Keratinocyte (primary cell): ENCODE results near the gene USP13. TPM values are rescaled to one million over a fixed set of nuclear protein-coding genes. Genes with fewer than 3 reads are reported as not detected.

Experiments
- DNase-seq: peaks from one replicate; pipeline ENCODE4 v3.0.0-alpha.2; 2011; ENCODE audit warnings: low read depth, missing footprints, low spot score
- FAIRE-seq: peaks from 2 replicates; lab custom pipeline; 2011; peaks lifted over from hg19 to GRCh38; lab: Jason Lieb, UNC
- H2AFZ ChIP-seq: 2 replicates; pipeline ENCODE4 v1.6.0; 2012; ENCODE audit warnings: low read length, control low read depth, inconsistent platforms; ENCODE audit not compliant: control insufficient read depth
- H3K27ac ChIP-seq: 2 replicates; pipeline ENCODE4 v1.5.1; 2011; ENCODE audit warnings: low read length; ENCODE audit not compliant: control insufficient read depth, insufficient read depth
- H3K27me3 ChIP-seq: 3 replicates; pipeline ENCODE4 v1.6.0; 2011; ENCODE audit warnings: low read length; ENCODE audit not compliant: control insufficient read depth, insufficient read depth; ENCODE audit errors: extremely low read depth
- H3K36me3 ChIP-seq, 2 experiments: 2 replicates in 1 of 2; 3 replicates in 1 of 2; pipeline ENCODE4 v1.5.1; 2011; ENCODE audit warnings: low read length in 2 of 2, mild to moderate bottlenecking in 1 of 2; ENCODE audit not compliant: control insufficient read depth in 2 of 2, insufficient read depth in 2 of 2; ENCODE audit errors: extremely low read depth in 1 of 2
- H3K4me1 ChIP-seq: 3 replicates; pipeline ENCODE4 v1.5.1; 2011; ENCODE audit warnings: low read length; ENCODE audit not compliant: control insufficient read depth, insufficient read depth; ENCODE audit errors: extremely low read depth
- H3K4me2 ChIP-seq: 3 replicates; pipeline ENCODE4 v1.6.0; 2011; ENCODE audit warnings: low read depth, low read length; ENCODE audit not compliant: control insufficient read depth, insufficient read depth; ENCODE audit errors: extremely low read depth
- H3K4me3 ChIP-seq, 3 experiments: fragments of 200-600 bp in 1 of 3; sonication (generic) in 1 of 3; 2 replicates in 2 of 3; 3 replicates in 1 of 3; pipeline ENCODE4 v1.5.1; 2011 to 2016; ENCODE audit warnings: low read length in 3 of 3, mild to moderate bottlenecking in 3 of 3, control low read depth in 2 of 3, inconsistent platforms in 1 of 3, low read depth in 1 of 3, mixed read lengths in 1 of 3, mixed run types in 1 of 3, moderate library complexity in 1 of 3; ENCODE audit not compliant: control insufficient read depth in 2 of 3, insufficient read depth in 2 of 3; ENCODE audit errors: extremely low read depth in 1 of 3
- H3K79me2 ChIP-seq: 2 replicates; pipeline ENCODE4 v1.6.0; 2012; ENCODE audit warnings: low read length; ENCODE audit not compliant: control insufficient read depth, insufficient read depth
- H3K9ac ChIP-seq: 3 replicates; pipeline ENCODE4 v1.6.0; 2011; ENCODE audit warnings: low read length; ENCODE audit not compliant: control insufficient read depth, insufficient read depth; ENCODE audit errors: extremely low read depth
- H3K9me1 ChIP-seq: 3 replicates; pipeline ENCODE4 v1.6.0; 2011; ENCODE audit warnings: low read length; ENCODE audit not compliant: control insufficient read depth, insufficient read depth; ENCODE audit errors: extremely low read depth
- H3K9me3 ChIP-seq: 2 replicates; pipeline ENCODE4 v1.5.1; 2012; ENCODE audit warnings: low read depth, low read length; ENCODE audit not compliant: control insufficient read depth
- H4K20me1 ChIP-seq: 3 replicates; pipeline ENCODE4 v1.6.0; 2011; ENCODE audit warnings: low read length; ENCODE audit not compliant: control insufficient read depth, insufficient read depth; ENCODE audit errors: extremely low read depth
- EZH2 ChIP-seq: IDR thresholded peaks from one replicate; pipeline ENCODE4 v1.6.1; 2012; ENCODE audit warnings: inconsistent platforms, mild to moderate bottlenecking, low read length, moderate library complexity
- dilution Hi-C: fragments of 300-500 bp; cut with MboI; formaldehyde crosslinking; loops from one replicate; pipeline ENCODE4 v1.7.0; 2020; ENCODE audit warnings: low sequenced_read_pairs; ENCODE audit not compliant: extremely low pct_ligation_motif_present
- polyA plus RNA-seq, 5 experiments: library from polyadenylated mRNA; depleted of rRNA in 3 of 5; stranded (reverse) in 3 of 5; stranded (forward) in 1 of 5; unstranded in 1 of 5; fragments of >200 nt; gene quantifications; 1 replicate in 1 of 5; 2 replicates in 3 of 5; 3 replicates in 1 of 5; pipeline versions ENCODE4 v1.2.1 to v1.2.3, GENCODE V29; 2011 to 2012; ENCODE audit warnings: missing spikeins in 2 of 5, low read depth in 1 of 5, low replicate concordance in 1 of 5
- TF ChIP-seq, protein P1 (sequence below), 3 experiments: IDR thresholded peaks in 1 of 3; conservative IDR thresholded peaks in 1 of 3; optimal IDR thresholded peaks in 1 of 3; 2 replicates in 2 of 3; 3 replicates in 1 of 3; pipeline versions ENCODE3 to v1.5.1; 2011; ENCODE audit warnings: low read length in 3 of 3, mild to moderate bottlenecking in 3 of 3, moderate library complexity in 2 of 3, control low read depth in 1 of 3, inconsistent platforms in 1 of 3; ENCODE audit not compliant: insufficient read depth in 2 of 3; ENCODE audit errors: extremely low read depth in 1 of 3

Gene USP13
- polyA plus RNA-seq, 1 donor (not counting 4 experiments of a cell fraction or from before 2014, with no cell fraction given) = 3.3 TPM

DNA sequence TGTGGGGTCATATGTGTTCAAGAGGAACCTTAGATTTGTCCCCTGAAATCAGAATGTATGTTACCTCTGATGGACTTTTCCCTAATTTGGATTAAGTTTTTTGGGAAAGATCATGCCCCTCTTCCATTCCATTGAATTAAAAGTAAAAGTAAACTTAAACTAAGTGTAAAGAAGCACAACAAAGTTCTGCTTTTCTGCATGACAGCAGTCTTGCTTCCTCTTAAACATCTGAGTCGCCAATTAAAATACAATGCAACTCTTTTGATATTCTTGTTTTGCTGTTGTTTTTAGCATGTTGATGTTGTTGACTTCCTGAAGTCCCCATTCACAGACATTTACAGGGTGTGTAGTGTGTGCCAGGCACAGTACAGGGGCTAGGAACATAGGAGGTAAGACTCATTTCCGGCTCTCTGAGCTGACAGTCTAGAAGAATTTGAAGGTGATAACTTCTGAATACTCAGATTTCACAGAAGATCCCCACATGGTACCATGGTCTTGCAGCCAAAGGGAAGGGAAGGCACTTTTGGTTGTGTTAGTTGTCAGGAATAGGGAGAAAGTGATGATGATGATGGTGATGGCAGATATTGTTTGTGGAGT is 45.0 kb downstream of the USP13 start:
- H2AFZ ChIP-seq = no peak overlapping the region
- H4K20me1 ChIP-seq = no peaks in the 10 kb centered on the region
- no peaks in the 10 kb centered on the region for H3K36me3 ChIP-seq
- dilution Hi-C loops = no loop called here
- H3K79me2 ChIP-seq = no peaks in the 10 kb centered on the region
- H3K9ac ChIP-seq = no peak overlapping the region
- no peaks in the 10 kb centered on the region for H3K9me3 ChIP-seq
- DNase-seq (no peak), FAIRE-seq (no peak)
- H3K4me1 ChIP-seq = no peaks in the 10 kb centered on the region
- H3K9me1 ChIP-seq = no peaks in the 10 kb centered on the region
- no peak overlapping the region for H3K4me2 ChIP-seq
- no peak overlapping the region for H3K4me3 ChIP-seq
- TF ChIP-seq EZH2 = no peak
- TF ChIP-seq, protein P1, sequence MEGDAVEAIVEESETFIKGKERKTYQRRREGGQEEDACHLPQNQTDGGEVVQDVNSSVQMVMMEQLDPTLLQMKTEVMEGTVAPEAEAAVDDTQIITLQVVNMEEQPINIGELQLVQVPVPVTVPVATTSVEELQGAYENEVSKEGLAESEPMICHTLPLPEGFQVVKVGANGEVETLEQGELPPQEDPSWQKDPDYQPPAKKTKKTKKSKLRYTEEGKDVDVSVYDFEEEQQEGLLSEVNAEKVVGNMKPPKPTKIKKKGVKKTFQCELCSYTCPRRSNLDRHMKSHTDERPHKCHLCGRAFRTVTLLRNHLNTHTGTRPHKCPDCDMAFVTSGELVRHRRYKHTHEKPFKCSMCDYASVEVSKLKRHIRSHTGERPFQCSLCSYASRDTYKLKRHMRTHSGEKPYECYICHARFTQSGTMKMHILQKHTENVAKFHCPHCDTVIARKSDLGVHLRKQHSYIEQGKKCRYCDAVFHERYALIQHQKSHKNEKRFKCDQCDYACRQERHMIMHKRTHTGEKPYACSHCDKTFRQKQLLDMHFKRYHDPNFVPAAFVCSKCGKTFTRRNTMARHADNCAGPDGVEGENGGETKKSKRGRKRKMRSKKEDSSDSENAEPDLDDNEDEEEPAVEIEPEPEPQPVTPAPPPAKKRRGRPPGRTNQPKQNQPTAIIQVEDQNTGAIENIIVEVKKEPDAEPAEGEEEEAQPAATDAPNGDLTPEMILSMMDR (optimal IDR thresholded peaks at IDR 0.05 in 1 of 3, IDR thresholded peaks at IDR 0.05 in 1 of 3, conservative IDR thresholded peaks at IDR 0.05 in 1 of 3; ENCODE audit: extremely low read depth in 1 of 3, insufficient read depth in 2 of 3, low read length in 3 of 3) = no peak
- H3K27me3 ChIP-seq = no peaks in the 10 kb centered on the region
- no peak overlapping the region for H3K27ac ChIP-seq

DNA sequence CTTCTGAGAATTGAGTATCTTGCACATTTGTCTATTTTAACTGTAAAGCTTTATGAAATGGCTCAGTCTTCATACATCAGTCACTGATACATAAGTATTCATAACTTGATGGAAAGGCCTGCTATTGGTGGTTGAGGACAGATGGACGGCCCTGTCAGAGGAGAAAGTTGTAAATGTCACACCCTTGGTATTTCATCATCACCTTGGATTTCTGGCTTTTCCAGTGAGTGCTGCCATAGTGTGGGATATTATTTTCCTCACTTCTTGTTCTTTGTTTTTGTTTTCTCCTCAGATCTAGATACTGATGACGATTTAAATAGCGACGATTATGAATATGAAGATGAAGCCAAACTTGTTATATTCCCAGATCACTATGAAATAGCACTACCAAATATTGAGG is 47.9 kb downstream of the USP13 start:
- TF ChIP-seq, protein P1 (optimal IDR thresholded peaks at IDR 0.05 in 1 of 3, IDR thresholded peaks at IDR 0.05 in 1 of 3, conservative IDR thresholded peaks at IDR 0.05 in 1 of 3; ENCODE audit: extremely low read depth in 1 of 3, insufficient read depth in 2 of 3, low read length in 3 of 3) = no peak
- TF ChIP-seq EZH2 = no peak
- Histone ChIP-seq H3K27ac (no peak overlapping the region), H3K9me1 (no peaks in the 10 kb centered on the region), H3K4me1 (no peaks in the 10 kb centered on the region), H4K20me1 (no peaks in the 10 kb centered on the region), H3K4me3 (no peak overlapping the region), H3K79me2 (no peaks in the 10 kb centered on the region), H3K27me3 (no peaks in the 10 kb centered on the region), H3K9ac (no peak overlapping the region), H3K4me2 (no peak overlapping the region), H3K36me3 (no peaks in the 10 kb centered on the region), H3K9me3 (no peaks in the 10 kb centered on the region), H2AFZ (no peak overlapping the region)
- dilution Hi-C loops = no loop called here
- FAIRE-seq = no peak
- no peak for DNase-seq
